ENCODE data around the gene ST6GALNAC6. TPM values are rescaled to one million over a fixed set of nuclear protein-coding genes. Genes with fewer than 3 reads are reported as not detected.

The ST6GALNAC6 gene
- polyA plus RNA-seq, 3 donors, result 41.8 to 49.0 (median 42.4) TPM

DNA sequence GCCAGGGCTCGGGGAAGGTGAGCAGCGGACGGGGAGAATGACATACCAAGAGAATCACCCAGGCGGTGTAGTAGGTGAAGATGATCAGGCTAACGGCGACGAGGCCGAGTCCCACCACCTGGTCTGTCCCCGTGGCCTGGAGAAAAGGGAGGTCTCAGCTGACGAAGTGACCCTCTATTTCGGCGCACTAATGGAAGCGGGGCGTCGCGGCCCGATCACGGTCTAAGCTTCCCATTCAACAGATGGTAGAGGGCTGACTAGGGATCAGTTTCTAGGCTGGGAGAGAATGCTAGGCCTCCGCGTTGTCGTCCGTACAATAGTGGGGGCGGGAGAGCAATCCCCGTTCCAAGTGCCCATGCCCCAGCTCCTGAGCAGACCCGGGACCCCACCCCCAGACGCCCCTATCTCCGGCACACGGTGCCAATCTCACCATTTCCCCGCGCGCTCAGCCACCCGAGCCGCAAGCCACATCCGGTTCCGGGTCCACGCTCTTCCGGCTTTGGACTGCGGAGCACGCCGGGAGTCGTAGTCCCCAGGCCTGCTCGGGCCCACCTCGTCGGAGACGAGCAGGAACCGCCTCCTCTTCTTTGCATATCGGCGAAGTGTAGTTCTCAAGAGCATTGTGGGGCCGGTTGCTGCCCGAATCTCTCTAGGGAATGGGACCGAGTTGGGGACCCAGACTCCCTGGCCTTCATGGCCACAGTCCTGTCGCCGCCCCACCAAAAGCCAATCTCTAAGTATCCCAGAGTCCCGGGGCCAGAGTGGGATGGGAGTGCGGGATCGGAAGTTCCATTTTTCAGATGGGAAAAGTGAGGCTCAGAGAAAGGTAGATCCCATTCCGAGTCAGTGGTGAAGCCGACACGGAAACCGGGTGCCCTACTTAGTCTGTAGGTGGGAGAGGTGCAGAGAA lies 38.2 kb upstream of the ST6GALNAC6 start, which contains the start of gene DPM2:
TSS of gene DPM2 (minus strand) at position 467 of the 910 bp plus-strand sequence. CDS start at position 433, 34 bp downstream.
- DNase-seq (ENCODE audit: extremely low read depth in 1 of 11, low read depth in 9 of 11, low spot score in 4 of 11), result peak in 9 of 11 donors; percentile 68 to 85 (median 81)

- DNase-seq (ENCODE audit: extremely low read depth in 1 of 11, low read depth in 9 of 11, low spot score in 4 of 11), result no peak
Observed at GRCh38 chr9:127937056-127937387, 37.6 kb upstream of the ST6GALNAC6 start.

DNA sequence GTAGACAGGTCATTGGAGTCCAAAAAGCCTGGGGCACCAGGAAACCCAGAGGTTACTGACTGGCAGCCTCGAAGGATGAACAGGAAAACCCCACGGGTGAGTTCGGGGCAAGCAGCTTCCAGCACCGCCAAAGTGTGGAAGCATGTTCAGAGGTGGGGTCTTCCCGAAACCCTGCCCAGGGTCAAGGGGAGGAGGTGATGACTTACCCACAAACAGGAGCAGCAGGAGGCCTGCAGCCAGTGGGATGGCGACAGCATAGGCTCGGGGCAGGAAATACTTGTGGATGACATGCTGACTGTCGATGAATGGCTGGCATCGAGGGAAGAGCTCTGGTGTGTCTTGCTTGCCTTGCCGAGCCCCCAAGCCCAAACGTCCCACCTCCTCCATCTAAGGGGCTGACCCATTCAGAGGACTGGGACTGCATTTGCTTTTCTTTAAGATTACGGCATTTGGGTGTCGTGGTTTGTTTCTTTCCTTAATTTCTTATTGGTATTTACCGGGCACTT lies 37.0 kb upstream of the ST6GALNAC6 start:
- no peak for DNase-seq (ENCODE audit: extremely low read depth in 1 of 11, low read depth in 9 of 11, low spot score in 4 of 11)

- no peak for DNase-seq (ENCODE audit: extremely low read depth in 1 of 11, low read depth in 9 of 11, low spot score in 4 of 11)
Observed at GRCh38 chr9:127935765-127936221, 36.4 kb upstream of the ST6GALNAC6 start.

DNA sequence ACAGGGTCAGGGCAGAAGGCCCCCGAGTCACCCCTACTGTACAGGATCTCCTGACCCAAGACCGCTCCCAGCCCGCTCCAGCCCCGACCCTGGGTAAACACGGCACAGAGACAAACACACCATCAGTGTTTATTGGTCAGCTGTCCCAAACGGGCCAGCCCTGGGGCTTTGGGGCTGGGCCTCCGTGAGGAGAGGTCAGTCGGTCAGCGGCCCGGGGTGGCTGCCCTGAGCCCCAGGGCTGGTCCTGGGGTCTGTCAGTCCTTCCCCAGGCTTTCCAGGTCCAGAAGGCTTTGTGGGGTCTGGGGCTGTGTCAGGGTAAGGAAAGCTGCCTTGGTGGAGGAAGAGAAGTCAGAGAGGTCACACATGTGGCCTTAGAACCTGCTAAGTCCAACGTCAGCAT lies 35.6 kb upstream of the ST6GALNAC6 start:
- DNase-seq (ENCODE audit: extremely low read depth in 1 of 11, low read depth in 9 of 11, low spot score in 4 of 11), result no peak

DNA sequence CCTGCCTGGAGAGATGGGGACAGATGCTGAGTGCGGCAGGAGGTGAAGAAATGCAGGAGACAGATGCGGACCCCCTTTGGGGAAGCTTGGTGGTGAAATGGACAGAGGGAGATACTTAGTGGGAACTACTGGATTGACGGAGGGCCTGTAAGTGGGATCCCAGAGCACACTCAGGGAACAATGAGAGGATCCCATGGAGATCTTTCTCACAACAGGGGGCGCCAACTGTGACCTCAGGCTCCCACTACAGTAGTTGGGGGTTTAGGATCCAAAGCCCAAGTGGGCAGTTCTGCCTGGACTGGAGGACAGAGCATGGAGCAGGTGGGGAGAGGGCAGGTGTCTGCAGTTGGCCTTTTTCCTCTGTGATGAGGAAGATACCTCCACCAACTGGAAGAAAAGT lies 34.8 kb upstream of the ST6GALNAC6 start:
- DNase-seq (ENCODE audit: extremely low read depth in 1 of 11, low read depth in 9 of 11, low spot score in 4 of 11), result no peak

DNA sequence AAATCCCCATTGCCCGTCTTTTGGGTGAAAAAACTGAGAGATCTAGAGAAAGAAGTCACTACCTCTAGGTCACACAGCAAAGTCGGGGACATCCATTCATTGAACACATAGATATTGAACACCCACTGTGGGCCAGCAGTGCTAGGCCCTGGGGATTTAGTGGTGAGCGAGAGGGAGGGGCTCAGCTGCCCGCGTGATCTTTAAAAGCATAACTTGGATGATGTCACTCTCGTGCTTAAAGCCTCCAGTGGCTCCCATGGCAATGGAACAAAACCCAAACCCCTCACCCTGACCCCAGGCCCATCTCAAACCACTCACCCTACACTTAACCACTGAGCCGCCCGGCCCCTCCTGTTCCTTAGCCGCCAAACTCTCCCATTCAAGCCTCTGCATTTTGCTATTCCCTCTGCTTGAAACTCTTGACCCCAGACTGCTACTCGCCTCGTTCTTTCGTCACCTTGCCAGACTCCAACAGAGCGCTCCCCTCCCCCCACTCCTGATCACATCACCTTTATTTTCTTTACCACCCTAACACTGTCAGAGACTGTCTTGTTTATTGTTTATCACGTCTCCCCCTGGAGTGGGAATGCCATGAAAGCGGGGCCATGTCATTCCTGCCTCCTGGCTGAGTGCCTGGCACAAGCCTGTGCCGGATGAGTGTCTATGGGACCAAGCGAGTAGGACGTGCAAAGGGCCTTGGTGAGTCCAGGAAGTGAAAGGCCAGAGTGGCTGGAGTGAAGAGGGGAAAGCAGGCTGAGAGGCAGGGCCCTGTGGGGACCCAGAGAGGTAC lies 31.9 kb upstream of the ST6GALNAC6 start:
- no peak for DNase-seq (ENCODE audit: extremely low read depth in 1 of 11, low read depth in 9 of 11, low spot score in 4 of 11)

DNA sequence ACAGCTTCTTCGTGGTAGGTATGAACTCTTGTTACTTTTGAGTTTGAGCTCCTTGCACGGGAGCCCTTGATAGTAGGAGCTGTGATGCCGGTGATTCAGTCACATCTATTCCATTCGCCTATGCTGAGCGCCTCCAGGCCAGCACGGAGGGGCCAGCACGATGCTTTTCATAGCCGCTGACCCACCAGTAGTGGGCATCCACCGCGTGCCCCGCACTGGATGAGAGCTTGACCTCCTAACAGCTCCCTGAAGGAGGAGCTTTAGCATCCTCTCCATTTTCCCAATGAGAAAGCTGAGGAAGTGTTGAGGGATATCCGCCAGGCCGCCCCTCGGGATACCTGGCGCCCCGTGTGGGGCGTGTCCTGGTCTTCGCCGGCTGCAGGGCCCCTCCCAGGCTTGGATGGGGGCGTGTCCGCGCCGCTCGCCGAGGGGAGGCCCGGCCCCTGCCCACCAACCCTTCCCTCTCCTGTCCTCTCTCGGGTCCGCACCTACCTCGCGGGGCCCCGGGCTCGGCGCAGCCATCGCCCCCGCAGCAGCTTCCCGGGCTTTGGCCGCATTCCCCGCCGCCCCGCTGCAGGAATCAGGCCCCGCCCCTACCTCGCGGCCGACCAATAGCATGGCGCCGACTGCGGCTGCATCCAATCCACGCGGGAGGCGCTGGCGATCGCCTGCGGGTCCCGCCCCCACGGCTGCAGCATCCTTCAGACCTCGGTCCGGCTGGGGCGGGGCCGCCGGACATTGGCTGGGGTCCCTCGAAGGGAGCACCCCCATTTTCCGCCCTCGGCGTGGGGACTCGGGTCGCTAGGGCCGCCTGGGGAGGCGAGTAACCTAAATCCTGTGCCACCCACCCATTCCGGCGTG lies 31.1 kb upstream of the ST6GALNAC6 start, which contains the start of gene PIP5KL1:
TSS of gene PIP5KL1 (minus strand) at position 547 of the 861 bp plus-strand sequence. CDS start at position 522, 25 bp downstream.
- DNase-seq (ENCODE audit: extremely low read depth in 1 of 11, low read depth in 9 of 11, low spot score in 4 of 11), result peak in 4 of 11 donors; percentile 74 to 77 (median 76)

DNA sequence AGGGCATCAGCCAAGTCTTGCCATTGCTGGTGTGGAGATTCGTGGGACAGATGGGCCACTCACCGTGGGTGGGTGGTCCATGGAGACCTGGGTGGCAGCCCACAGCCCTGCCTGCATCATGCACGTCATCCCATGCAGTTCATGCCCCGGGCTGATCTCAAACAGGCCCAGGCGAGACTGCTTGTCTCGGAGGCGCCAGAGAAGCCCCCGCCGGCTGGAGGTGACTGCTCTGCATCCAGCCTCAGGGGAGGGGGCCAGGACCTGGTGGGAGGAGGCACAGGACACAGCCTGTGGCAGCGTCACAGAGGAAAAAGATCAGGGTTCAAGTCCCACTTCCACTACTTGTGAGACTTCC lies 30.2 kb upstream of the ST6GALNAC6 start:
- no peak for DNase-seq (ENCODE audit: extremely low read depth in 1 of 11, low read depth in 9 of 11, low spot score in 4 of 11)

GRCh38 chr9:127928676-127929624 lies 29.5 kb upstream of the ST6GALNAC6 start:
- DNase-seq (ENCODE audit: extremely low read depth in 1 of 11, low read depth in 9 of 11, low spot score in 4 of 11), result no peak

DNA sequence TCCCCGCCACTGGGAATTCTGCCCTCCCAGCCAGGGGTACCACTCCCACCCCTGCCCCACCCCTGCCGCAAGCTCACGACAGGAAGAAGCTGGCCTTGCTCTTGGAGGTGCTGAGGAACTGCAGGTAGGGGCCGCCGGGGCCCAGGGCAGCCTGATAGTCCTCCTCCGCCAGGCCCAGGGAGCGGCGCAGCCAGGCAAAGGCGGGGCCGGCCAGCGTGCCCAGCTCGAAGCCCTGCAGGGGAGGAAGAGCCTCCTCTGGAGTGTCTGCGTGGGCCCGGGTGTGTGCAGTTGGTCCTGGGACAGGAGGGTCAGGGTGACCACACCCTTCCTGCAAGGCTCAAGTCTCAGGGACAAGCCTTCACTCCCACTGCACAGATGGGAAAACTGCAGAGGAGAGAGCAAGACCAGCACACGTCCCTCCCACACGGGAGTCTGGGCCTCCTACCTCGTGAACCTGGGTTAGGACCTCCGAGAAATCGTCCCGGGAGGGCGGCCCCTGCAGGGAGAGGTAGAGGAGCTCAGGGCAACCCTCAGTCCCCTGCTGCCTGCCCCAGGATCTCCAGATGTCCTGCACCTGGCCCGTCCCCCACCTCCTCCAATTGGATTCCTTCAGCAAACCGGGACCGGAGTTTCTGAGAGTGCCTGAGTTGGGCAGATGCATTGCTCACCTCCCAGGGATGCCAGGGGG lies 28.7 kb upstream of the ST6GALNAC6 start:
- no peak for DNase-seq (ENCODE audit: extremely low read depth in 1 of 11, low read depth in 9 of 11, low spot score in 4 of 11)

GRCh38 chr9:127927201-127927987 lies 28.0 kb upstream of the ST6GALNAC6 start:
- DNase-seq (ENCODE audit: extremely low read depth in 1 of 11, low read depth in 9 of 11, low spot score in 4 of 11), result no peak

DNA sequence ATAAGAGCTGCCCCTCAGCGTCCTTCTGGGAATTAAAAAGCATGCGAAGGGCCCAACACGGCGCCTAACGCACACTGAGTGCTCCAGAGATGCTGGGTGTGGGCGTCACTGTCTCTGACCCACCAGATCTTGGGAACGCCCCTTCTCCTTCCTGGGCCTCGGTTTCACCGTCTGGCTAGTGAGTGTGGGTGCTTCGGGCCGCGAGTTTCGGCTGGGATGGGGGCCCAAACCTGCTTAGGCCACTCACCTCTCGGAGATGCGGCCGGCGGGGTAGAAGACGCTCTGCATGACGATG lies 27.4 kb upstream of the ST6GALNAC6 start:
- no peak for DNase-seq (ENCODE audit: extremely low read depth in 1 of 11, low read depth in 9 of 11, low spot score in 4 of 11)

DNA sequence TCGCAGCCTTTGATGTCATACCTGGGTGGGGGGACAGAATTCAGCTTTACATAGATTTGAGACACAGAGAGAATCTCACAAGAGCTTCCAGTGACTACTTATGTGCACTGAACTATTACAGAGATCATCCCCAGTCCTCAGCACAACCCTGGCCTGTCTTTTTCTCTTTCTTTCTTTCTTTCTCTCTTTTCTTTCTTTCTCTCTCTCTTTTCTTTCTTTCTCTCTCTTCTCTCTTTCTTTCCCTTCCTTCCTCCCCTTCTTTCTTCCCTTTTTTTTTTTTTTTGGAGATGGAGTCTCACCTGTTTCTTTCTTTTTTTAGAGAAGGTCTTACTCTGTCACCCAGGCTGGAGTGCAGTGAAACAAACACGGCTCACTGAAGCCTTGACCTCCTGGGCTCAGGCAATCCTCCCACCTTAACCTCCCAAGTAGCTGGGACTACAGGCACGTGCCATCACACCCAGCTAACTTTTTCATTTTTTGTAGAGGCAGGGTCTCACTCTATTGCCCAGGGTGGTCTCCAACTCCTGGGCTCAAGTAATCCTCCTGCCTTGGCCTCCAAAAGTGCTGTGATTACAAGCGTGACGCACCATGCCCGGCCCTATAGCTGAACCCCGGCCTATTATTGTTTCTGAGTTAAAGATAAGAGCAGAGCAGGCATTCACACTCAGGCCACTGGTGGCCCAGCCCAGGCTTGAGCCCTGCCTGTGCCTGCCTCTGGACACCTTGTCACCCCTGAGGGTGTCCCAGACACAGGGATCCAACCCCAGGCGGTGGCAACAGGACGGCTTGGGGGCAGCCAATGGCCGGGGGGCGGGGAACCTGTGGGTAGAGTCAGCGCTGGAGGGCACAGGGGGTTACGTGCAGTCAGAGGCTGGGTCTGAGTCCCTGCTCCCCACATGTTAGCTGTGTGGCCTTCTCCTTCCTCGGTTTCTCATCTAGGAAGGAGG lies 26.8 kb upstream of the ST6GALNAC6 start:
- no peak for DNase-seq (ENCODE audit: extremely low read depth in 1 of 11, low read depth in 9 of 11, low spot score in 4 of 11)

DNA sequence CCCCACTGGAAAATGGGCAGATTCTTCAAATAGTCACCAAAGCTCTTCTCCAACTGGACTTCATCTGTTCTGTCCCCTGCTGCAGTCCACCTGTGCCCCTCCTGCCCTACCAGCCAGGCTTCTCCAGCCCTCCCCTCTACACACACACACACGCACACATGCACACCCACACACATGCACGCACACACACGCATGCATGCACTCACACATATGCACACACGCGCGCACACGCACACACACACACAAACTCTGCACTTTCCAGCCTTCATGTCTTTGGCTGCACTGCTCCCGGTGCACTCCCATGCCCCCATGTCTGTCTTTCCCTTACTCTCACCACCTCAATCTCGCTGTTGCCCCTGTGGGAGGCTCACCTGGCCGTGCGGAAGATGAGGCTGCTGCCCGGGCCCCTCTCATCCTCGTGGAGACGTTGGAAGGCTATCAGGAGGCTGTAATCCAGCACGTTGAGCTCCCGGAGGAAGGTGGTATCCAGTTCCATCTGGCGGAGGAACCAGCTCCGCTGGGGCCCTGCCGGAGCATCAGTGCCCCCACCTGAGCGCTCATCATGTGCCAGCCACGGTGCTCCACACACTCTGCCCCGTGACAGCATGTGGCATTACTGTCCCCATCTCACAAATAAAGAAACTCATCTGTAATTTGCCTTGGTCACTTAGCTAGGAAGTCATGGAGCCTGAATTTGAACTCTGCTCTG lies 25.5 kb upstream of the ST6GALNAC6 start:
- no peak for DNase-seq (ENCODE audit: extremely low read depth in 1 of 11, low read depth in 9 of 11, low spot score in 4 of 11)
